Psoas muscle (tissue), 8 donors: Measurements from ENCODE around the gene IFI35. TPM values are rescaled to one million over a fixed set of nuclear protein-coding genes. Genes with fewer than 3 reads are reported as not detected.

Experiments
- ATAC-seq, 4 donors: fragments of 200-7000 bp; cut with Tn5 transposase; one replicate each; pipeline ENCODE4 v1.9.1; 2020; ENCODE audit warnings: moderate library complexity in 3 of 4, mild to moderate bottlenecking in 2 of 4
- DNase-seq, 2 donors: peaks; one replicate each; pipeline ENCODE4 v3.0.0-alpha.2; 2020
- H3K27ac ChIP-seq: fragments of 200-600 bp; one replicate; pipeline ENCODE4 v1.8.0; 2022
- H3K27me3 ChIP-seq, 3 donors: fragments of 200-600 bp in 1 of 3; one replicate each; pipeline versions ENCODE4 v1.6.1 to v1.8.0; 2013 to 2022; ENCODE audit warnings: low read length in 2 of 3, mild to moderate bottlenecking in 2 of 3, moderate library complexity in 1 of 3; ENCODE audit not compliant: insufficient read depth in 3 of 3
- H3K36me3 ChIP-seq, 2 donors: fragments of 200-600 bp in 1 of 2; one replicate each; pipeline versions ENCODE4 v1.6.1 to v1.8.0; 2013 to 2022; ENCODE audit warnings: low read depth in 1 of 2, mild to moderate bottlenecking in 1 of 2, moderate library complexity in 1 of 2; ENCODE audit not compliant: insufficient read depth in 1 of 2
- H3K4me1 ChIP-seq: fragments of 200-600 bp; one replicate; pipeline ENCODE4 v1.8.0; 2022
- H3K4me3 ChIP-seq: fragments of 200-600 bp; one replicate; pipeline ENCODE4 v1.8.0; 2022; ENCODE audit warnings: mild to moderate bottlenecking
- H3K9me3 ChIP-seq: fragments of 200-600 bp; one replicate; pipeline ENCODE4 v1.8.0; 2022
- WGBS, 3 donors: extraction: QIAGEN DNeasy Blood & Tissue Kit; methylation state at CpG; one replicate each; pipeline versions ENCODE4 v1.1.6 to v1.1.7; 2013; 5-methylcytosine and 5-hydroxymethylcytosine counted together
- intact Hi-C, 2 donors: fragments of 100-400 bp; cut with DNase I; formaldehyde crosslinking; loops; one replicate each; pipeline versions ENCODE4 v1.11.0 to v1.14.2; 2022
- polyA plus RNA-seq, 3 donors: library from polyadenylated mRNA; stranded (reverse); fragments of 200-250 nt; gene quantifications; one replicate each; pipeline ENCODE4 v1.2.3, GENCODE V29; 2013
- total RNA-seq, 4 donors: library from RNA; stranded (reverse); fragmentation: NEBNext Ultra II Directional in 2 of 4; extraction: Animal tissue kit (Norgen Biotek cat#: 25700) in 2 of 4; gene quantifications; one replicate each; pipeline versions ENCODE4 v1.2.1 to v1.2.4, GENCODE V29; 2021 to 2023
- TF ChIP-seq, protein P1 (sequence below): fragments of 200-600 bp; IDR thresholded peaks from one replicate; pipeline ENCODE4 v1.8.0; 2022; ENCODE audit warnings: antibody characterized with exemption
- donor health status: healthy with polysubstance abuse.
- donor health status: DM: no; HTN: no; CAD: no; lungs with moderate emphysema.
- donor health status: Bipolar disorder and iron deficiency.
- donor health status: healthy.
- donor health status: DM: yes; HTN: yes; CAD: no.
- donor health status: DM: no; HTN: no; CAD: no.
- donor health status: DM: no; HTN: no; CAD: no.
- donor health status: DM: yes; HTN: yes; CAD: no.

Gene IFI35
- total and polyA plus RNA-seq, 7 donors, result 4.2 to 7.8 (median 6.3) TPM

- Histone ChIP-seq H3K9me3 (no peaks in the 10 kb centered on the region), H3K4me1 (peaks cover 15% of the 10 kb centered on the region), H3K36me3 (peaks cover 0 to 41% of the 10 kb centered on the region in 2 donors), H3K27me3 (no peaks in the 10 kb centered on the region), H3K27ac (no peak overlapping the region), H3K4me3 (no peak overlapping the region)
- ATAC-seq (no peak), DNase-seq (no peak)
- intact Hi-C loops, result no loop called here
- WGBS, 3 donors, result 53 to 63% (median 53%) methylated on average over 19 of the region's 19 CpGs
- TF ChIP-seq, protein P1, sequence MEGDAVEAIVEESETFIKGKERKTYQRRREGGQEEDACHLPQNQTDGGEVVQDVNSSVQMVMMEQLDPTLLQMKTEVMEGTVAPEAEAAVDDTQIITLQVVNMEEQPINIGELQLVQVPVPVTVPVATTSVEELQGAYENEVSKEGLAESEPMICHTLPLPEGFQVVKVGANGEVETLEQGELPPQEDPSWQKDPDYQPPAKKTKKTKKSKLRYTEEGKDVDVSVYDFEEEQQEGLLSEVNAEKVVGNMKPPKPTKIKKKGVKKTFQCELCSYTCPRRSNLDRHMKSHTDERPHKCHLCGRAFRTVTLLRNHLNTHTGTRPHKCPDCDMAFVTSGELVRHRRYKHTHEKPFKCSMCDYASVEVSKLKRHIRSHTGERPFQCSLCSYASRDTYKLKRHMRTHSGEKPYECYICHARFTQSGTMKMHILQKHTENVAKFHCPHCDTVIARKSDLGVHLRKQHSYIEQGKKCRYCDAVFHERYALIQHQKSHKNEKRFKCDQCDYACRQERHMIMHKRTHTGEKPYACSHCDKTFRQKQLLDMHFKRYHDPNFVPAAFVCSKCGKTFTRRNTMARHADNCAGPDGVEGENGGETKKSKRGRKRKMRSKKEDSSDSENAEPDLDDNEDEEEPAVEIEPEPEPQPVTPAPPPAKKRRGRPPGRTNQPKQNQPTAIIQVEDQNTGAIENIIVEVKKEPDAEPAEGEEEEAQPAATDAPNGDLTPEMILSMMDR, result no peak
These were observed 11.6 kb downstream of the IFI35 start for GRCh38 chr17:43018008-43018853.

DNA sequence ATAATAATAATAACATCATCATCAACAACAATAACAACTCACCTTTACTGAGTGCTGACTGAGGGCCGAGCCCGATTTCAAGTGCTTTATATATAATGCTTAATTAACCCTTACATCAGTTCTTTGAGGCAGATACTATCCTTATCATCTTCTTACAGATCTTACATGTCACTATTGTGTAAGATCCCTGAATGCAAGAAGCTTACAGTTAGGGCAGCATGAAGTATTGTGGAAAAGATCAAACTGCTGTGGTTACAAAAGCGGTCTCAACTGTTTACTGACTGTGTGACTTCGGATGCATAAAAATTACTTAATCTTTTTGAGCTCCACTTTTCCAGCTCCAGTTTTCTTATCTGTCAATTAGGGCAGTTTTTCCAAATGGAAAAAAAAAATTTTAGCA lies 12.3 kb downstream of the IFI35 start:
- no peak for ATAC-seq
- 55 to 71% (median 58%) methylated on average over 4 of the region's 4 CpGs for WGBS, 3 donors

GRCh38 chr17:43019418-43019817 lies 12.8 kb downstream of the IFI35 start:
- ATAC-seq, result no peak
- Histone ChIP-seq H3K27ac (peak overlapping the region; percentile 79), H3K4me3 (peak overlapping the region; percentile 100)

More for the DNA sequence above, 12.3 kb downstream of the IFI35 start:
- intact Hi-C loops, result no loop called here
- Histone ChIP-seq H3K36me3 (peaks cover 0 to 40% of the 10 kb centered on the region in 2 donors), H3K4me1 (peaks cover 15% of the 10 kb centered on the region), H3K4me3 (no peak overlapping the region), H3K27ac (peak overlapping the region; percentile 79), H3K9me3 (no peaks in the 10 kb centered on the region), H3K27me3 (peaks cover 0 to 3% (median 0%) of the 10 kb centered on the region in 3 donors)
- no peak for DNase-seq
- TF ChIP-seq, protein P1, result no peak

DNA sequence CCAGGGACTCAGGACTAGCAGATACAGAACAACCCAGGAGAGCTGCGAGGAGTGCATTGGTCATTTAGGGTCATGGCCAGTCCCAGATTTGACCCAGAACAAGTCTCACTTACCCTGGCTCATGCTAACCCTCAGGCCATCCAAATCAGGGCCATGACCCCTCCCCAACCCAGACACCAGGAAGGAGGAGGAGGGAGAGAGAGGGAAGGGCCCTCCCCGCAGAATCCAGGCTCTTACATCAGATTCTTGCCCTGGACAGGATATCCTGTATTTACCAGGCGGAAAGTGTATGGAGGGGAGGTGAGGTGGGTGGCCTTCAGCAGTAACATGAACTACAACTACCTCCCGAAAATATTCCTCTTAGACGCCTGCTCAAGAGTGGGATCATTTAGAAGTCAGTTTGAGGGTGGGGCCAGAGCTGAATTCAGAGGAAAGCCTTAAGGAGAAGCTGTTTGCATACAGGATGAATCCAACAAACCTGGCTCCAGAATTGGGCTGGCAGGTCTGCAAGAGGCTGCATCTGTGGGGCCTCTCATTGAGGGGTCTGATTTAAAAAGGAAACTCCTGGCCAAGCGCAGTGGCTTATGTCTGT lies 13.5 kb downstream of the IFI35 start:
- ATAC-seq, result no peak

More at GRCh38 chr17:43019418-43019817, 12.8 kb downstream of the IFI35 start:
- 49 to 51% (median 50%) methylated on average over 7 of the region's 7 CpGs for whole genome bisulfite sequencing, 3 donors
- H3K36me3 ChIP-seq, result peaks cover 0 to 40% of the 10 kb centered on the region in 2 donors
- TF ChIP-seq, protein P1, result no peak
- DNase-seq, result no peak
- peaks cover 15% of the 10 kb centered on the region for H3K4me1 ChIP-seq
- intact Hi-C loops, result no loop called here
- H3K27me3 ChIP-seq, result peaks cover 0 to 3% (median 0%) of the 10 kb centered on the region in 3 donors
- H3K9me3 ChIP-seq, result no peaks in the 10 kb centered on the region

More for the DNA sequence above, 13.5 kb downstream of the IFI35 start:
- intact Hi-C loops, result loop anchor here in 1 of 2 donors (10.0 kb wide), 1 partner anchor 155 kb away; the partner anchor contains the start of gene NBR1
- Histone ChIP-seq H3K27me3 (peaks cover 0 to 3% (median 0%) of the 10 kb centered on the region in 3 donors), H3K9me3 (no peaks in the 10 kb centered on the region), H3K27ac (peak overlapping the region; percentile 79), H3K4me3 (peak overlapping the region; percentile 100), H3K4me1 (peaks cover 15% of the 10 kb centered on the region), H3K36me3 (peaks cover 0 to 36% of the 10 kb centered on the region in 2 donors)
- 62 to 69% (median 64%) methylated on average over 6 of the region's 6 CpGs for WGBS, 3 donors
- DNase-seq, result no peak
- TF ChIP-seq, protein P1, result no peak
